Epidermal melanocyte (primary cell): ENCODE measurements around the gene LILRA1.
"Not testable (repeated sequence)": the region's sequence is repeated elsewhere in the genome, so short reads cannot be mapped to it uniquely, and the experiment has no call there.

Experiments used
- DNase-seq: peaks from one replicate; pipeline ENCODE4 v3.0.0; 2011; ENCODE audit warnings: low spot score; ENCODE audit not compliant: insufficient read length

The LILRA1 gene

DNA sequence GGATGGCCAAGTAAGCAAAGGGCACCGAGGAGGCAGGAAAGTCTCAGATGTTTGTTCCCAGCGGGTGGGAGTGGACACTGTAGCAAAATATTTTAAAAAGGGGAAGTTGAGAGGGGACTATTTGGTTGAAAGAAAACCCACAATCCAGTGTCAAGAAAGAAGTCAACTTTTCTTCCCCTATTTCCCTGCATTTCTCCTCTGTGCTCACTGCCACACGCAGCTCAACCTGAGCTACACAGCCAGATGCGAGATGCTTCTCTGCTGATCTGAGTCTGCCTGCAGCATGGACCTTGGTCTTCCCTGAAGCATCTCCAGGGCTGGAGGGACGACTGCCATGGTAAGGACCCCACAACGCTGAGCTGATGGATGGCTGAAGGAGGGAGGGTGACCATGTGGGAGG is at the start of gene LILRA1:
Gene LILRA1, plus strand, starts transcription at position 188 of the 400 bp plus-strand sequence. CDS start 613 bp downstream, outside the sequence.
- not testable (repeated sequence) for DNase-seq

DNA sequence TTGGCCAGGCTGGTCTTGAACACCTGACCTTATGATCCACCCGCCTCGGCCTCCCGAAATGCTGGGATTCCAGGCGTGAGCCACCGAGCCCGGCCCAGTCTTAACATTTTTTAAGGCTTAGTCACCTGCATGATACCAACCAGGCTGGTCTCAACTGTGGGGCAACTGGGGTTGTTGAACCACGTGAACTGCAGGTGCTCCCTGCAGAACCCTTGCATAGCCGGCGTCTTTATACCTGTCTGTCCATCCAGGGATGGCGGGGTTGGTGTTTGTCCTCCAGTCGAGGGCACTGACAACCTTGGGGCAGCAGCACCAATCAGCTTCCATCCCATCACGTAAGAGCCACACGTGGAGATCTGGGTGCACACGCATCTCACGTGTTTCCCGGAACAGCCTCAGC is 44.6 kb upstream of the LILRA1 start:
- no peak for DNase-seq

DNA sequence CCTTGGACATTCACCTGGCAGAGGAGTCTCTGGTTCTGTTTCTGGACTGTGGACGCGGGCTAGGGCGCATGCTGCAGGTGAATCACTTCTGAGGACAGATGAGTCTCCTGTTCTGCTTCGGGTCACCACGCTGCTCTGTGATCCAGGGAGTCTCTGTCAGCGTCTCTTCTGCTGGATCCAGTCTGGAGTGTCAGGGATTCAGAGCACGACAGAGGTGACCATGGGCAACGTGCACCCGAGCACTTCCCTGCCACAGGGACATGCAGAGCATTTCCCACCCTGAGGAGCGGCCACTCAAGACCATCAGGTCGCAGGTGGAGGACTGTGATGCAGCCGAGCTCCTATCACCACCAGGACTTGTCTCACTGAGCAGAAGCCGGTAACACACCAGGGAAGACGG is 44.2 kb upstream of the LILRA1 start:
- no peak for DNase-seq

DNA sequence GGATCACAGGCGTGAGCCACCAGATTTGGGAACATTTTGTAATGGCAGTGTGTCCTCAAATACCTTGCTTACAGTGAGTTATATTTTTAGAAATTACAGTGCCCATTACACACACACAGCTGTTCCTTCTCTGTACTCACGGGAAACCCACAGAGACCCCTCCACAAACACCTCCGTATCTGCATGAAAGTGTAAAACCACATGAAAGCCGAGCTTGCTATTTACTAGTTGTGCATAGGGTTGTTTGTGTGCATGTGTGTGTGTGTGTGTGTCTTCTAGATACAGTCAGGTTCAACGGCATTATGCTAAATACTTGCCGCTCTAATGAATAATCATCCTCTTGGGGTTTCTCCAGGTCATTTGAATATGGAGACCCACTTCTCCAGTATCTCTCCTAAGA is 42.1 kb upstream of the LILRA1 start:
- DNase-seq: no peak

DNA sequence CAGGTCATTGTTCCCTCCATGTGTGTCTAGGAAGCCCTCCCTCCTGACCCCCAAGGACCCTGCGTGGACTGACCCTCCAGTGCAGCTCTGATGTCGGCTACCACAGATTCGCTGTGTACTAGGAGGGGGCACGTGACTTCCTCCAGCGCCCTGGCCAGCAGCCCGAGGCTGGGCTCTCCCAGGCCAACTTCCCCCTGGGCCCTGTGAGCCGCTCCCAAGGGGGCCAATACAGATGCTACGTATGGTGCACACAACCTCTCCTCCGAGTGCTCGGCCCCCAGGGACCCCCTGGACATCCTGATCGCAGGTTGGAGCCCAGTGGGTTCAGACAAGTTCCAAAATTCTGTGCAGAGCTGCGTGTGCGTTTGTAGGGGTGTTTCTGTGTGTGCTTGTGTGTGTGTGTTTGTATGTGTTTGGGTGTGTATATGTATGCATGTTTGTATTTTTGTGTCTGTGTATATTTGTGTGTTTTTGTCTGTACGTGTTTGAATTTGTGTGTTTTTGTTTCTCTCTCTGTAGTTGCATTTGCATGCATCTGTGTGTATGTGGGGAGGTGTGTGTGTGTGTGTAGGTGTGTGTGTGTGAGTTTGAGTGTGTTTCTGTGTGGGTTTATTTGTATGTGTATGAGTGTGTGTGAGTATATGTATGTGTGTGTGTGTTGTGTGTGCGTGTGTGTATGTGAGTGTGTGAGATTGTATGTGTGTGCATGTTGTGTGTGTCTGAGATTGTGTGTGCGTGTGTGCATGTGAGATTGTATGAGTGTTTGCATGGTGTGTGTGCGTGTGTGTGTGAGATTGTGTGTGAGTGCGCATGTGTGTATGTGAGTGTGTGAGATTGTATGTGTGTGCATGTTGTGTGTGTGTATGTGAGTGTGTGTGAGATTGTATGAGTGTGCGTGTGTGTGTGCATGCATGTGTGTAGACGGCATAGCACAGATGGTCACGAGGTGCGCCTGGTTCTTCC is 41.2 kb upstream of the LILRA1 start:
- DNase-seq: no peak

- DNase-seq: no peak
Measured at GRCh38 chr19:54552913-54553310, 40.5 kb upstream of the LILRA1 start.

- DNase-seq: no peak
Measured at GRCh38 chr19:54554006-54554405, 39.4 kb upstream of the LILRA1 start.

GRCh38 chr19:54554896-54555295 is 38.5 kb upstream of the LILRA1 start:
- DNase-seq: no peak

DNA sequence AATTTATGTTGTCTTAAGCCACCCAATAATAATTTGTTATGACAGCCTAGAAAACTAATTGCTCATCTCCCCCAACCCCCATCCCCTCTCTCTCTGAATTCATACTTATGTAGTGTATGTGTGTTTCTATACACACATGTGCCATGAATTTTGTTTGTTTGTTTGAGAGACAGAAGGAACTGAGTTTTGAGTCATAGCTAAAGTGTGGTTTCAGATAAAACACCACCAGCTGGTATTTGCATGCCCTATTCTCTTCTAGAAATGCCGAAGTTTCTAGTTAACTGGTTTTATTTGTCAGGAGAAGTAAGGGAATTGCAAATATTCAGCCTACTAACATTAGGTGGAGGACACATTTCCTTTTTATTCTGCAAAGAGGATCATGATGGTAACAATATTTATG is 37.2 kb upstream of the LILRA1 start:
- no peak for DNase-seq

- no peak for DNase-seq
Measured at GRCh38 chr19:54558339-54558738, 35.1 kb upstream of the LILRA1 start.

- DNase-seq: no peak
Measured at GRCh38 chr19:54560881-54561385, 32.5 kb upstream of the LILRA1 start.

GRCh38 chr19:54561840-54562239 is 31.6 kb upstream of the LILRA1 start:
- DNase-seq: no peak

- DNase-seq: not testable (repeated sequence)
Measured at GRCh38 chr19:54563206-54563605, 30.2 kb upstream of the LILRA1 start.

GRCh38 chr19:54570316-54570715 is 23.1 kb upstream of the LILRA1 start:
- no peak for DNase-seq

GRCh38 chr19:54571715-54572615 is 21.5 kb upstream of the LILRA1 start:
- DNase-seq: not testable (repeated sequence)

DNA sequence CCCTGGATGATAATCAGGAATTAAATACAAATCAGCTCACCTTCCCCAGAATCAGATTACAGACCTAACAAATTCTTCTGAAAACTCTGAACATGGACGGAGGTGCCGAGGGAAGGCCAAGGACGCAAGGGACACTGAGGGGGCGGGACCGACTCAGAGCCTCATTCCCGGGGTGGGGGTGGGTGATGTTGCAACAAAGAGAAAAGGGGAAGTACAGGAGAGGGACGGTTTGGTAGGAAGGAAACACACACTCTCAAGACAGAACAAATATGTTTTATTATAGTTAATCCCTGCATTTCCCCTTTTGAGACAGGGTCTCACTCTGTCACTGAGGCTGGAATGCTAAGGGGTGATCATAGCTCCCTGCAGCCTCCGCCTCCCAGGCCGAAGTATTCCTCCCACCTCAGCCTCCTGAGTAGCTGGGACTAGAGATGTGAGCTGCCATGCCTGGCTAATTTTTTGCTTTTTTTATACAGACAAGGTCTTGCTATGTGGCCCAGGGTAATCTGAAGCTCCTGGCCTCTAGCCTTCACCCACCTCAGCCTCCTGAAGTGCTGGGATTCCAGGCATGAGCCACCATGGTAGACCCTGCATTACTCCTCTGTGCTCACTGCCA is 20.6 kb upstream of the LILRA1 start:
- DNase-seq: no peak

GRCh38 chr19:54573330-54573872 is 20.0 kb upstream of the LILRA1 start, which contains the start of gene LILRA2:
LILRA2 (plus strand) TSS chr19:54573790; CDS start chr19:54573879, 89 bp downstream.
- DNase-seq: no peak

- no peak for DNase-seq
Measured at GRCh38 chr19:54574051-54574450, 19.4 kb upstream of the LILRA1 start.

GRCh38 chr19:54574527-54575056 is 18.8 kb upstream of the LILRA1 start:
- no peak for DNase-seq

DNA sequence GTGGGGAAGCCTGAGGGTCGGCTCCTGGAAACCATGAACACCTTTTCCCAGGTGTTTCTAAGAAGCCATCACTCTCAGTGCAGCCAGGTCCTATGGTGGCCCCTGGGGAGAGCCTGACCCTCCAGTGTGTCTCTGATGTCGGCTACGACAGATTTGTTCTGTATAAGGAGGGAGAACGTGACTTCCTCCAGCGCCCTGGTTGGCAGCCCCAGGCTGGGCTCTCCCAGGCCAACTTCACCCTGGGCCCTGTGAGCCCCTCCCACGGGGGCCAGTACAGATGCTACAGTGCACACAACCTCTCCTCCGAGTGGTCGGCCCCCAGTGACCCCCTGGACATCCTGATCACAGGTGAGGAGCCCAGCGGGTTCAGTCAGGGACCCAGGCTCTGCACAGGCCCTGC is 18.2 kb upstream of the LILRA1 start:
- DNase-seq: not testable (repeated sequence)
